ENCODE data around the gene AXL. TPM values are rescaled to one million over a fixed set of nuclear protein-coding genes. Genes with fewer than 3 reads are reported as not detected.

AXL gene
- total and polyA plus RNA-seq, 2 donors (not counting 3 experiments of a cell fraction or from before 2014, with no cell fraction given) = 86.9 to 172 TPM

DNA sequence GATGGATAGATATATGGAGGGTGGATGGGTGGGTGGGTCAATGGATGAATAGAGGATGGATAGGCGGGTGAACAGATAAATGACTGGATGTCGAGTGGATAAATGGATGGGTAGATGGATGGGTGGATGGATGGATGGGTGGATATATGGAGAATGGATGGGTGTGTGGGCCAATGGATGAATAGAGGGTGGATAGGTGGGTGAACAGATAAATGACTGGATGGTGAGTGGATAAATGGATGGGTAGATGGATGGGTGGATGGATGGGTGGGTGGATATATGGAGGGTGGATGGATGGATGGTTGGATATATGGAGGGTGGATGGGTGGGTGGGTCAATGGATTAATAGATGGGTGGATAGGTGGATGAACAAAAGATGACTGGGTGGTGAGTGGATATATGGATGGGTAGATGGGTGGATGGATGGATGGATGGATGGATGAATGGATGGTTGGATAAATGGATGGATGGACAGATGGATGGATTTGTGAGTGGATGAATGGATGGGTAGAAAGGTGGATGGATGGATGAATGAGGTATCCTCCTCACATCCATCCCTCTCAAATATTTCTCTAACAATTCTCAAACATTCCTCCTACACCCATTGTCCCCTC lies 21.0 kb downstream of the AXL start:
- H3K27ac ChIP-seq (ENCODE audit: insufficient read depth, low read depth, low read length) = no peak overlapping the region
- FAIRE-seq (no peak), DNase-seq (ENCODE audit: low read depth, low spot score) (no peak)
- peaks cover 27 to 39% of the 10 kb centered on the region in 2 experiments for H3K36me3 ChIP-seq (ENCODE audit: control insufficient read depth in 2 of 2, extremely low read depth in 1 of 2, insufficient read depth in 2 of 2, low read length in 2 of 2)
- H4K20me1 ChIP-seq (replicated peaks; ENCODE audit: control insufficient read depth, extremely low read depth, insufficient read depth, low read length) = no peaks in the 10 kb centered on the region
- no peak overlapping the region for H3K4me2 ChIP-seq (ENCODE audit: insufficient read depth, low read length)
- no peak overlapping the region for H3K9ac ChIP-seq (replicated peaks; ENCODE audit: extremely low read depth, insufficient read depth, low read length)
- CTCF ChIA-PET = no interaction called here
- H3K9me3 ChIP-seq (replicated peaks; ENCODE audit: control insufficient read depth, insufficient read depth, low read length) = no peaks in the 10 kb centered on the region
- H3K4me1 ChIP-seq (ENCODE audit: control insufficient read depth, extremely low read depth, insufficient read depth, low read length) = no peaks in the 10 kb centered on the region
- TF ChIP-seq, protein P1, sequence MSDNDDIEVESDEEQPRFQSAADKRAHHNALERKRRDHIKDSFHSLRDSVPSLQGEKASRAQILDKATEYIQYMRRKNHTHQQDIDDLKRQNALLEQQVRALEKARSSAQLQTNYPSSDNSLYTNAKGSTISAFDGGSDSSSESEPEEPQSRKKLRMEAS (IDR thresholded peaks at IDR 0.05; ENCODE audit: insufficient read depth, insufficient read length) = no peak
- TF ChIP-seq POLR2AphosphoS5 (IDR thresholded peaks at IDR 0.05; ENCODE audit: insufficient read depth, low read depth, low read length) = no peak
- TF ChIP-seq GATA2 (IDR thresholded peaks at IDR 0.05; ENCODE audit: insufficient read depth, insufficient read length, low read depth, low read length) = no peak
- no peak for TF ChIP-seq JUN (IDR thresholded peaks at IDR 0.05; ENCODE audit: borderline replicate concordance, insufficient read depth, insufficient read length, low read depth)
- no peak for TF ChIP-seq MYC (IDR thresholded peaks at IDR 0.05; ENCODE audit: low read depth, low read length)
- TF ChIP-seq, protein P2, sequence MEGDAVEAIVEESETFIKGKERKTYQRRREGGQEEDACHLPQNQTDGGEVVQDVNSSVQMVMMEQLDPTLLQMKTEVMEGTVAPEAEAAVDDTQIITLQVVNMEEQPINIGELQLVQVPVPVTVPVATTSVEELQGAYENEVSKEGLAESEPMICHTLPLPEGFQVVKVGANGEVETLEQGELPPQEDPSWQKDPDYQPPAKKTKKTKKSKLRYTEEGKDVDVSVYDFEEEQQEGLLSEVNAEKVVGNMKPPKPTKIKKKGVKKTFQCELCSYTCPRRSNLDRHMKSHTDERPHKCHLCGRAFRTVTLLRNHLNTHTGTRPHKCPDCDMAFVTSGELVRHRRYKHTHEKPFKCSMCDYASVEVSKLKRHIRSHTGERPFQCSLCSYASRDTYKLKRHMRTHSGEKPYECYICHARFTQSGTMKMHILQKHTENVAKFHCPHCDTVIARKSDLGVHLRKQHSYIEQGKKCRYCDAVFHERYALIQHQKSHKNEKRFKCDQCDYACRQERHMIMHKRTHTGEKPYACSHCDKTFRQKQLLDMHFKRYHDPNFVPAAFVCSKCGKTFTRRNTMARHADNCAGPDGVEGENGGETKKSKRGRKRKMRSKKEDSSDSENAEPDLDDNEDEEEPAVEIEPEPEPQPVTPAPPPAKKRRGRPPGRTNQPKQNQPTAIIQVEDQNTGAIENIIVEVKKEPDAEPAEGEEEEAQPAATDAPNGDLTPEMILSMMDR (IDR thresholded peaks at IDR 0.05; ENCODE audit: extremely low read depth in 1 of 2, insufficient read depth in 1 of 2, low read depth in 1 of 2, low read length in 2 of 2) = no peak
- no peak for TF ChIP-seq EZH2 (IDR thresholded peaks at IDR 0.05; ENCODE audit: borderline replicate concordance, low read depth, low read length, severe bottlenecking)
- peak; percentile 56 for TF ChIP-seq POLR2A (IDR thresholded peaks at IDR 0.05; ENCODE audit: low read depth, low read length)
- TF ChIP-seq FOS (IDR thresholded peaks at IDR 0.05; ENCODE audit: borderline replicate concordance, insufficient read depth, low read length) = no peak
- H3K9me1 ChIP-seq (replicated peaks; ENCODE audit: control insufficient read depth, extremely low read depth, insufficient read depth, low read length) = no peaks in the 10 kb centered on the region
- H3K79me2 ChIP-seq (ENCODE audit: control insufficient read depth, insufficient read depth, low read length) = peaks cover 15% of the 10 kb centered on the region
- POLR2A ChIA-PET = no interaction called here
- no peak overlapping the region for H3K4me3 ChIP-seq (replicated peaks in 1 of 3; ENCODE audit: insufficient read depth in 1 of 3, low read depth in 1 of 3, low read length in 3 of 3)
- intact Hi-C loops (cut with micrococcal nuclease) (no loop called here), dilution Hi-C loops (cut with MboI; ENCODE audit: extremely low pct_ligation_motif_present, low sequenced_read_pairs) (no loop called here)
- no peak overlapping the region for H2AFZ ChIP-seq (ENCODE audit: low read depth, low read length)
- BruUV-seq (replicated peaks) = no TSS peak
- H3K27me3 ChIP-seq (ENCODE audit: control insufficient read depth in 2 of 2, insufficient read depth in 2 of 2, low read length in 2 of 2) = no peaks in the 10 kb centered on the region

Measured in endothelial cell of umbilical vein (primary cell).